Neural cell (in vitro differentiated cells): ENCODE measurements around the gene ITPKB.

Experiments
- CTCF ChIP-seq: fragments of 450-650 bp; IDR thresholded peaks from 2 replicates; pipeline ENCODE4 v1.5.1; 2014; ENCODE audit warnings: antibody characterized with exemption, mild to moderate bottlenecking, moderate library complexity; ENCODE audit not compliant: poor library complexity, severe bottlenecking
- EP300 ChIP-seq: fragments of 450-650 bp; conservative IDR thresholded peaks from 2 replicates; pipeline ENCODE4 v1.6.1; 2014; ENCODE audit warnings: antibody characterized with exemption, mild to moderate bottlenecking, moderate library complexity; ENCODE audit not compliant: poor library complexity, severe bottlenecking
- EZH2 ChIP-seq: fragments of 200-600, 300-800 bp; shearing (Covaris generic), sonication (generic); IDR thresholded peaks from 2 replicates; pipeline ENCODE4 v1.6.1; 2014; ENCODE audit warnings: antibody characterized with exemption, low read length, borderline replicate concordance, mild to moderate bottlenecking; ENCODE audit not compliant: insufficient read depth, poor library complexity, severe bottlenecking
- MXI1 ChIP-seq: fragments of 450-650 bp; conservative IDR thresholded peaks from 2 replicates; pipeline ENCODE4 v1.6.1; 2014; ENCODE audit warnings: antibody characterized with exemption, mild to moderate bottlenecking; ENCODE audit not compliant: poor library complexity, severe bottlenecking
- POLR2AphosphoS5 ChIP-seq: IDR thresholded peaks from 2 replicates; pipeline ENCODE4 v1.6.1; 2012
- RAD21 ChIP-seq: fragments of 450-650 bp; conservative IDR thresholded peaks from 2 replicates; pipeline ENCODE4 v1.6.1; 2014; ENCODE audit warnings: antibody characterized with exemption, mild to moderate bottlenecking, moderate library complexity
- REST ChIP-seq: IDR thresholded peaks from 2 replicates; pipeline ENCODE4 v1.6.1; 2012; ENCODE audit warnings: borderline replicate concordance
- SMC3 ChIP-seq: fragments of 450-650 bp; conservative IDR thresholded peaks from 2 replicates; pipeline ENCODE4 v1.6.1; 2014; ENCODE audit warnings: antibody characterized with exemption, mild to moderate bottlenecking, moderate library complexity; ENCODE audit not compliant: poor library complexity
- TAF1 ChIP-seq: IDR thresholded peaks from 2 replicates; pipeline ENCODE4 v1.6.1; 2012; ENCODE audit warnings: low read depth

DNA sequence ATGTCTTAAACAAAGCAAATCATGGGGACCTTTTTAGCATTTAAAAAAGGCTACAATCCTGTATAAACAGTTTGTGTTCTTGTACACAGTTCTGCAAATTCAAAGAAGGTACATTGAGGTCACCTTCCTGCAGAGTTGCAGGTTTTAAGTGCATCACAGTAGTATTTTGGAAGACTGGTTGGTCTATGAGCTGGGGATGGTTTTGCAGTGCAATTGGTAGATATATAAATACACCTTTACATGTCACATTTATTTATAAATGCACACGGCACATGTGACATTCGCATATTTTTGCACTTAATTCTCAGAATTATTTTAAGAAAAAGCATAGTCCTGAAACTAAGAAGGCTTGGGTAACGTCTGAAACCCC lies 599 bp upstream of the ITPKB start:
- TF ChIP-seq EZH2 (no peak), POLR2AphosphoS5 (no peak), REST (no peak), CTCF (no peak), EP300 (no peak), TAF1 (no peak), RAD21 (no peak), MXI1 (no peak), SMC3 (no peak)
